GM12872 (cell line): ENCODE data around the gene FADS2.

ENCODE experiments used
- CTCF ChIP-seq: IDR thresholded peaks from 3 replicates; pipeline ENCODE4 v1.5.1; 2011; ENCODE audit warnings: low read depth, mild to moderate bottlenecking, low read length, moderate library complexity; ENCODE audit not compliant: insufficient read depth

FADS2 gene

GRCh38 chr11:61869708-61870451 lies 41.8 kb downstream of the FADS2 start:
- TF ChIP-seq CTCF: no peak

GRCh38 chr11:61870541-61871031 lies 42.5 kb downstream of the FADS2 start:
- no peak for TF ChIP-seq CTCF

- peak; percentile 94 for TF ChIP-seq CTCF
Observed at GRCh38 chr11:61871158-61871597, 43.1 kb downstream of the FADS2 start.

GRCh38 chr11:61872935-61873565 lies 45.0 kb downstream of the FADS2 start:
- no peak for TF ChIP-seq CTCF

- no peak for TF ChIP-seq CTCF
Observed at GRCh38 chr11:61873588-61874376, 45.7 kb downstream of the FADS2 start.

- no peak for TF ChIP-seq CTCF
Observed at GRCh38 chr11:61874377-61874809, 46.3 kb downstream of the FADS2 start.

GRCh38 chr11:61874853-61875252 lies 46.8 kb downstream of the FADS2 start:
- no peak for TF ChIP-seq CTCF
